Thyroid gland (tissue), 4 donors: Measurements from ENCODE around the gene CFAP251.

Experiments used
- POLR2A ChIP-seq, 2 donors: fragments of 450-650 bp; IDR thresholded peaks; one replicate each; pipeline ENCODE4 v1.6.1; 2017; ENCODE audit warnings: antibody characterized with exemption in 2 of 2, mild to moderate bottlenecking in 2 of 2, moderate library complexity in 1 of 2
- TF ChIP-seq, protein P1 (sequence below), 6 experiments: fragments of 200-600 bp in 3 of 6; fragments of 450-650 bp in 3 of 6; sonication (generic) in 3 of 6; IDR thresholded peaks; one replicate each; pipeline ENCODE4 v1.5.1; 2016 to 2019; ENCODE audit warnings: antibody characterized with exemption in 6 of 6, mild to moderate bottlenecking in 2 of 6, inconsistent platforms in 1 of 6, moderate library complexity in 1 of 6

GRCh38 chr12:121918679-121919038 is 267 bp downstream of the CFAP251 start:
- TF ChIP-seq, protein P1, sequence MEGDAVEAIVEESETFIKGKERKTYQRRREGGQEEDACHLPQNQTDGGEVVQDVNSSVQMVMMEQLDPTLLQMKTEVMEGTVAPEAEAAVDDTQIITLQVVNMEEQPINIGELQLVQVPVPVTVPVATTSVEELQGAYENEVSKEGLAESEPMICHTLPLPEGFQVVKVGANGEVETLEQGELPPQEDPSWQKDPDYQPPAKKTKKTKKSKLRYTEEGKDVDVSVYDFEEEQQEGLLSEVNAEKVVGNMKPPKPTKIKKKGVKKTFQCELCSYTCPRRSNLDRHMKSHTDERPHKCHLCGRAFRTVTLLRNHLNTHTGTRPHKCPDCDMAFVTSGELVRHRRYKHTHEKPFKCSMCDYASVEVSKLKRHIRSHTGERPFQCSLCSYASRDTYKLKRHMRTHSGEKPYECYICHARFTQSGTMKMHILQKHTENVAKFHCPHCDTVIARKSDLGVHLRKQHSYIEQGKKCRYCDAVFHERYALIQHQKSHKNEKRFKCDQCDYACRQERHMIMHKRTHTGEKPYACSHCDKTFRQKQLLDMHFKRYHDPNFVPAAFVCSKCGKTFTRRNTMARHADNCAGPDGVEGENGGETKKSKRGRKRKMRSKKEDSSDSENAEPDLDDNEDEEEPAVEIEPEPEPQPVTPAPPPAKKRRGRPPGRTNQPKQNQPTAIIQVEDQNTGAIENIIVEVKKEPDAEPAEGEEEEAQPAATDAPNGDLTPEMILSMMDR (IDR thresholded peaks at IDR 0.05), result no peak
- TF ChIP-seq POLR2A (IDR thresholded peaks at IDR 0.05), result no peak
